Panc1 (cell line): Measurements from ENCODE around the gene TRIOBP.

Experiments
- POLR2AphosphoS5 ChIP-seq: IDR thresholded peaks from 2 replicates; pipeline ENCODE4 v1.6.1; 2012; ENCODE audit warnings: mild to moderate bottlenecking, low read depth, low read length, moderate library complexity
- TCF7L2 ChIP-seq: IDR thresholded peaks from 2 replicates; pipeline ENCODE4 v1.6.1; 2011; ENCODE audit warnings: mild to moderate bottlenecking, low read depth, low read length, inconsistent platforms
- TF ChIP-seq, protein P1 (sequence below): fragments of 450-650 bp; IDR thresholded peaks from 2 replicates; pipeline ENCODE4 v1.5.1; 2017; ENCODE audit warnings: mild to moderate bottlenecking
- TF ChIP-seq, protein P2 (sequence below), 2 experiments: IDR thresholded peaks; 2 replicates each; pipeline ENCODE4 v1.6.1; 2011 to 2012; ENCODE audit warnings: low read depth in 2 of 2, control low read depth in 1 of 2, low read length in 1 of 2, mild to moderate bottlenecking in 1 of 2, moderate library complexity in 1 of 2; ENCODE audit not compliant: insufficient read depth in 1 of 2

DNA sequence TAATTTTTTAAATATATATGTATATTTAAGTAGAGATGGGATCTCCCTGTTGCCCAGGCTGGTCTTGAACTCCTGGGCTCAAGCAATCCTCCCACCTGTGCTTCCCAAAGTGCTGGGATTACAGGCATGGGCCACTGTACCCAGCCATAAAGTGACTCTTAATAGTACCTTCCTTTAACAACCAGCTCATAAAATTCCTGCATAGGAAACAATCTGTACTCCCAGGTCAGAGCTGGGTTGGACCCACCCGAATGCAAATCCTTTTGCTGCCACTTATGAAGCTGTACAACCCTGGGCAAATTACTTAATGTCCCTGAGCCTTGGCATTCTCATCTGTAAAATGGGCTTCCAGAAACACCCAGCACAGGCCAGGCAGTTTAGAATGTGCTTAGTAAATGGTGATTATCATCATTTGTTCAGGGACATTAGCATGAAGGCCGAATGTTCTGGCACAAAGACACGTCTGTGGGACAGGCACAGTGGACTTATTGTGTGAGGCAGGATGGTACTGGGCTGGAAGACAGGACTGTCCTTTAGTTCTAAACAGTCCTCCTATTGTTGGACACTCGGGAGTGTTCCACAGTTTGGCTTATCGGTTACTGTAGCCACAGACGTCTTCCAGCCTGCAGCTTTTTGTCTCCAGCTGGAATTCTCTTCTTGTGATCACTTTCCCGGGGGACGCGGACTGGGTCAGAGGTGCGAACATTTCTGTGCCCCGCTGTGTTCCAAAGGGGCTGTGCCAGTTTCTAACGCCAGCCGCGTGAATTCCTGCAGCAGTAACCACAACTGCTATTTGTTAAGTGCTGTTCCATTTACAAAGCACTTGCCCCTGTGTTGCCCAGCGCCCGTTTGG lies 32.4 kb upstream of the TRIOBP start:
- TF ChIP-seq, protein P1, sequence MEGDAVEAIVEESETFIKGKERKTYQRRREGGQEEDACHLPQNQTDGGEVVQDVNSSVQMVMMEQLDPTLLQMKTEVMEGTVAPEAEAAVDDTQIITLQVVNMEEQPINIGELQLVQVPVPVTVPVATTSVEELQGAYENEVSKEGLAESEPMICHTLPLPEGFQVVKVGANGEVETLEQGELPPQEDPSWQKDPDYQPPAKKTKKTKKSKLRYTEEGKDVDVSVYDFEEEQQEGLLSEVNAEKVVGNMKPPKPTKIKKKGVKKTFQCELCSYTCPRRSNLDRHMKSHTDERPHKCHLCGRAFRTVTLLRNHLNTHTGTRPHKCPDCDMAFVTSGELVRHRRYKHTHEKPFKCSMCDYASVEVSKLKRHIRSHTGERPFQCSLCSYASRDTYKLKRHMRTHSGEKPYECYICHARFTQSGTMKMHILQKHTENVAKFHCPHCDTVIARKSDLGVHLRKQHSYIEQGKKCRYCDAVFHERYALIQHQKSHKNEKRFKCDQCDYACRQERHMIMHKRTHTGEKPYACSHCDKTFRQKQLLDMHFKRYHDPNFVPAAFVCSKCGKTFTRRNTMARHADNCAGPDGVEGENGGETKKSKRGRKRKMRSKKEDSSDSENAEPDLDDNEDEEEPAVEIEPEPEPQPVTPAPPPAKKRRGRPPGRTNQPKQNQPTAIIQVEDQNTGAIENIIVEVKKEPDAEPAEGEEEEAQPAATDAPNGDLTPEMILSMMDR: no peak
- no peak for TF ChIP-seq TCF7L2
- TF ChIP-seq POLR2AphosphoS5: no peak
- TF ChIP-seq, protein P2, sequence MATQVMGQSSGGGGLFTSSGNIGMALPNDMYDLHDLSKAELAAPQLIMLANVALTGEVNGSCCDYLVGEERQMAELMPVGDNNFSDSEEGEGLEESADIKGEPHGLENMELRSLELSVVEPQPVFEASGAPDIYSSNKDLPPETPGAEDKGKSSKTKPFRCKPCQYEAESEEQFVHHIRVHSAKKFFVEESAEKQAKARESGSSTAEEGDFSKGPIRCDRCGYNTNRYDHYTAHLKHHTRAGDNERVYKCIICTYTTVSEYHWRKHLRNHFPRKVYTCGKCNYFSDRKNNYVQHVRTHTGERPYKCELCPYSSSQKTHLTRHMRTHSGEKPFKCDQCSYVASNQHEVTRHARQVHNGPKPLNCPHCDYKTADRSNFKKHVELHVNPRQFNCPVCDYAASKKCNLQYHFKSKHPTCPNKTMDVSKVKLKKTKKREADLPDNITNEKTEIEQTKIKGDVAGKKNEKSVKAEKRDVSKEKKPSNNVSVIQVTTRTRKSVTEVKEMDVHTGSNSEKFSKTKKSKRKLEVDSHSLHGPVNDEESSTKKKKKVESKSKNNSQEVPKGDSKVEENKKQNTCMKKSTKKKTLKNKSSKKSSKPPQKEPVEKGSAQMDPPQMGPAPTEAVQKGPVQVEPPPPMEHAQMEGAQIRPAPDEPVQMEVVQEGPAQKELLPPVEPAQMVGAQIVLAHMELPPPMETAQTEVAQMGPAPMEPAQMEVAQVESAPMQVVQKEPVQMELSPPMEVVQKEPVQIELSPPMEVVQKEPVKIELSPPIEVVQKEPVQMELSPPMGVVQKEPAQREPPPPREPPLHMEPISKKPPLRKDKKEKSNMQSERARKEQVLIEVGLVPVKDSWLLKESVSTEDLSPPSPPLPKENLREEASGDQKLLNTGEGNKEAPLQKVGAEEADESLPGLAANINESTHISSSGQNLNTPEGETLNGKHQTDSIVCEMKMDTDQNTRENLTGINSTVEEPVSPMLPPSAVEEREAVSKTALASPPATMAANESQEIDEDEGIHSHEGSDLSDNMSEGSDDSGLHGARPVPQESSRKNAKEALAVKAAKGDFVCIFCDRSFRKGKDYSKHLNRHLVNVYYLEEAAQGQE (IDR thresholded peaks at IDR 0.05; ENCODE audit: insufficient read depth in 1 of 2, low read depth in 2 of 2, low read length in 1 of 2): no peak
